Adrenal gland (tissue), 12 donors: ENCODE data around the gene BOD1L1. TPM values are rescaled to one million over a fixed set of nuclear protein-coding genes. Genes with fewer than 3 reads are reported as not detected.

ENCODE experiments used
- DNase-seq, 7 donors: peaks; one replicate each; pipeline ENCODE4 v3.0.0-alpha.2; 2019 to 2020
- H3K27ac ChIP-seq, 5 donors: fragments of 200-600 bp; sonication (generic) in 4 of 5; 1 replicate in 3 of 5; 2 replicates in 2 of 5; pipeline versions ENCODE4 v1.5.1 to v1.8.0; 2016 to 2020; ENCODE audit warnings: mild to moderate bottlenecking in 1 of 5
- H3K27me3 ChIP-seq: fragments of 200-600 bp; 2 replicates; pipeline ENCODE4 v1.8.0; 2021
- H3K36me3 ChIP-seq, 2 donors: fragments of 200-600 bp; replicated peaks in 1 of 2; 1 replicate in 1 of 2; 2 replicates in 1 of 2; pipeline versions ENCODE4 v1.5.1 to v1.8.0; 2018 to 2022
- H3K4me1 ChIP-seq, 2 donors: fragments of 200-600 bp; replicated peaks in 1 of 2; 1 replicate in 1 of 2; 2 replicates in 1 of 2; pipeline versions ENCODE4 v1.5.1 to v1.8.0; 2018 to 2021
- H3K4me3 ChIP-seq, 4 donors: fragments of 200-600 bp; sonication (generic) in 3 of 4; one replicate each; pipeline ENCODE4 v1.5.1; 2016 to 2018
- H3K9me3 ChIP-seq, 3 donors: fragments of 200-600 bp; sonication (generic) in 1 of 3; replicated peaks in 1 of 3; 1 replicate in 2 of 3; 2 replicates in 1 of 3; pipeline versions ENCODE4 v1.5.1 to v1.8.0; 2016 to 2021
- POLR2A ChIP-seq, 2 donors: fragments of 450-650 bp; IDR thresholded peaks; one replicate each; pipeline ENCODE4 v1.6.1; 2017; ENCODE audit warnings: antibody characterized with exemption in 2 of 2, mild to moderate bottlenecking in 2 of 2, moderate library complexity in 1 of 2
- WGBS, 4 donors: extraction: QIAGEN DNeasy Blood & Tissue Kit in 2 of 4; methylation state at CpG; one replicate each; pipeline versions ENCODE4 v1.1.5 to v1.1.7; 2013 to 2017; 5-methylcytosine and 5-hydroxymethylcytosine counted together
- intact Hi-C, 2 donors: fragments of 100-400 bp; cut with DNase I; formaldehyde crosslinking; loops; one replicate each; pipeline versions ENCODE4 v1.14.1 to v1.15.0; 2022 to 2023
- polyA plus RNA-seq, 3 donors: library from polyadenylated mRNA; stranded (reverse); fragments of 200-250 nt in 2 of 3; fragments of 350-450 nt in 1 of 3; fragmentation: Illumina TruSeq in 1 of 3; extraction: RNeasy Lipid Tissue Mini Kit (QIAGEN cat#74804) in 1 of 3; gene quantifications; one replicate each; pipeline ENCODE4 v1.2.3, GENCODE V29; 2013 to 2014
- total RNA-seq, 9 donors: library from RNA; depleted of rRNA in 4 of 9; stranded (reverse); fragments of >200 nt in 4 of 9; fragments of 120-200 nt in 1 of 9; fragmentation: NEBNext Ultra II Directional in 1 of 9; extraction: Animal tissue kit (Norgen Biotek cat#: 25700) in 1 of 9; gene quantifications; one replicate each; pipeline versions ENCODE4 v1.1.0 to v1.2.4, GENCODE V29; 2013 to 2023
- TF ChIP-seq, protein P1 (sequence below), 6 experiments: fragments of 450-650 bp in 4 of 6; fragments of 200-600 bp in 2 of 6; sonication (generic) in 1 of 6; IDR thresholded peaks; 1 replicate in 5 of 6; 2 replicates in 1 of 6; pipeline versions ENCODE4 v1.5.1 to v1.8.0; 2016 to 2021; ENCODE audit warnings: antibody characterized with exemption in 6 of 6, mild to moderate bottlenecking in 2 of 6, moderate library complexity in 1 of 6
- donor health status: healthy with polysubstance abuse.
- donor health status: Bipolar disorder and iron deficiency.
- donor health status: DM: yes; HTN: yes; CAD: no.
- donor health status: DM: no; HTN: no; CAD: no.
- donor health status: DM: no; HTN: no; CAD: no.
- donor health status: DM: yes; HTN: yes; CAD: no.

BOD1L1 gene
- total and polyA plus RNA-seq, 12 donors: 7.4 to 31.0 (median 20.7) TPM

DNA sequence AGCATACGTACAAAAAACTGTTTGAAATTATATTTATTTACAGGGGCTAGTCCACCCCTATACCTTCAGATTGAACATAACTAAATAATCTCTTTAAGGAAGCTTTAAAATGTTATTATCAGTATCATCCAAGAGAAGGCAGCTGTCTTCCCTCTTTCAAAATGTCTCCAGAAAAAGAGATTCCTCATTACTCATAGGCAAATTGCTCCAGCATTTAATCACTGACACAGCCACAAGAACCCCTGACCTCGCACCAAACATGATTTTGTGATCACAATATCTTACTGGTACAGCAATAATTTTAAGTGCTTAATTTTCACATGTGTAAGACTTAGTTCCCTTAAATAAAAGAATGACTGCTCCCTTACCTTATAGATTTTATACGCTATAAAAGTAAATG is 9.7 kb downstream of the BOD1L1 start:
- Histone ChIP-seq H3K4me3 (no peak overlapping the region), H3K9me3 (no peaks in the 10 kb centered on the region), H3K27me3 (no peaks in the 10 kb centered on the region), H3K27ac (no peak overlapping the region), H3K36me3 (peaks cover 0 to 47% of the 10 kb centered on the region in 2 donors), H3K4me1 (no peaks in the 10 kb centered on the region)
- intact Hi-C loops: no loop called here
- DNase-seq: no peak
- TF ChIP-seq POLR2A (IDR thresholded peaks at IDR 0.05): no peak
- TF ChIP-seq, protein P1, sequence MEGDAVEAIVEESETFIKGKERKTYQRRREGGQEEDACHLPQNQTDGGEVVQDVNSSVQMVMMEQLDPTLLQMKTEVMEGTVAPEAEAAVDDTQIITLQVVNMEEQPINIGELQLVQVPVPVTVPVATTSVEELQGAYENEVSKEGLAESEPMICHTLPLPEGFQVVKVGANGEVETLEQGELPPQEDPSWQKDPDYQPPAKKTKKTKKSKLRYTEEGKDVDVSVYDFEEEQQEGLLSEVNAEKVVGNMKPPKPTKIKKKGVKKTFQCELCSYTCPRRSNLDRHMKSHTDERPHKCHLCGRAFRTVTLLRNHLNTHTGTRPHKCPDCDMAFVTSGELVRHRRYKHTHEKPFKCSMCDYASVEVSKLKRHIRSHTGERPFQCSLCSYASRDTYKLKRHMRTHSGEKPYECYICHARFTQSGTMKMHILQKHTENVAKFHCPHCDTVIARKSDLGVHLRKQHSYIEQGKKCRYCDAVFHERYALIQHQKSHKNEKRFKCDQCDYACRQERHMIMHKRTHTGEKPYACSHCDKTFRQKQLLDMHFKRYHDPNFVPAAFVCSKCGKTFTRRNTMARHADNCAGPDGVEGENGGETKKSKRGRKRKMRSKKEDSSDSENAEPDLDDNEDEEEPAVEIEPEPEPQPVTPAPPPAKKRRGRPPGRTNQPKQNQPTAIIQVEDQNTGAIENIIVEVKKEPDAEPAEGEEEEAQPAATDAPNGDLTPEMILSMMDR (IDR thresholded peaks at IDR 0.05): no peak
- 64 to 96% (median 74%) methylated on average over 3 of the region's 3 CpGs for WGBS, 4 donors

DNA sequence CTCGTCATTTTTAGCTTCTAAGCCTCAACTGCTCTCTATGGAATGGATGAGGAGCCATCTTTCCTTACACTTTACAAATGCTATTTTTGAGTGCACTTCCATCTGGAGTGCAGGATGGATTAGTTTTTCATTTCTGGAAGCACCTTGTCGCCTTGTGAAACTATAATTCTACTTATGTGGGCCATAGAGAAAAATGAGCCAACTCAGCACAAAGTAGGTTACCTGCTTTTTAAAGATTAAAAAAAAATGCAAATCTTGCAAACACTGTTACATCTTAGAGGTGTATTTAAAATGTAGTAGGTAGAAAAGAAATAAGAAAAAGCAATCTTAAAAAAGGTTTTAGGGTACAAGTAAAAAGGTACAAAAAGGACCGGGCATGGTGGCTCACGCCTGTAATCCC is 10.9 kb downstream of the BOD1L1 start:
- DNase-seq: no peak
- no peaks in the 10 kb centered on the region for H3K9me3 ChIP-seq
- no peaks in the 10 kb centered on the region for H3K27me3 ChIP-seq
- WGBS, 4 donors: 93 to 98% (median 95%) methylated on average over 4 of the region's 4 CpGs
- H3K27ac ChIP-seq: no peak overlapping the region
- no peak overlapping the region for H3K4me3 ChIP-seq
- H3K4me1 ChIP-seq: no peaks in the 10 kb centered on the region
- TF ChIP-seq POLR2A (IDR thresholded peaks at IDR 0.05): no peak
- TF ChIP-seq, protein P1 (IDR thresholded peaks at IDR 0.05): no peak
- intact Hi-C loops: no loop called here
- peaks cover 0 to 59% of the 10 kb centered on the region in 2 donors for H3K36me3 ChIP-seq

DNA sequence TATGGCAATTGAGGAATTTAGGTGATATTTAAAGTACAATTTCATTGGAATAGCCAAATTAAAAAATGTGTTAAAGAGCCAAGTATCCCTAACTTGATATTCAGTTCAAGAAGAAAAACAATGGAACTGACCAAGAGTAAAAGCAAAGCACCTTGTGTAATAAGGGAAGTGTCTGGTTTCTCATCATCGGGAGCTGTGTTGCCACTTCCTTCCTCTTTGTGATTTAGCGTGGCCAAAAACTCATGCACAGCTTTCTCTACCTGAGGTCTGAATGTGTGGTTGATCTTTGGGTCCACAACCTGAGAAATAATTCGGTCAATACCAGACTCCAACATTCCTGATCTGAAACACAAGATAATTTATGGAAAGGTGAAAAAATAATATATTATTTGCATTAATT is 12.4 kb downstream of the BOD1L1 start:
- intact Hi-C loops: no loop called here
- H3K4me1 ChIP-seq: no peaks in the 10 kb centered on the region
- TF ChIP-seq, protein P1 (IDR thresholded peaks at IDR 0.05): no peak
- TF ChIP-seq POLR2A (IDR thresholded peaks at IDR 0.05): no peak
- 70 to 82% (median 71%) methylated on average over 3 of the region's 3 CpGs for WGBS, 4 donors
- DNase-seq: no peak
- peaks cover 0 to 73% of the 10 kb centered on the region in 2 donors for H3K36me3 ChIP-seq
- H3K27ac ChIP-seq: no peak overlapping the region
- H3K27me3 ChIP-seq: no peaks in the 10 kb centered on the region
- H3K9me3 ChIP-seq: no peaks in the 10 kb centered on the region
- H3K4me3 ChIP-seq: no peak overlapping the region

DNA sequence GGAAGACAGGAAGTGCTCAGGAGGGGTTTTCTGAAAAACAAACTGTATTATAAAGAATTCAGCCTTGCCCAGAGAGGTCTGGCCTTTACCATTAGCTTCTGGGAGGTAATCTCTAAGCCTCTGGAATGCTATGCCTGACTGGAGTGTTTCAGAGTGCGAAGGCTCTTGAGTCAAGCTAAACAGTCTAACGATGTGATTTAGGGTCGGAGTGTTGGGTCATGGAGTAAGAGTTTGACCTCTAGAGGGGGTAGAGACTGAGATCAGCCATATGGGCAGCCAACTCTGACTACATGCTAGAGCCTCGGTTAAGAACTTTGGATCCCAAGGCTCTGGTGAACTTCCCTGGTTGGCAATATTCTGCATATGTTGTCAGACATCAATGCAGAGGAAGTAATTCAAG is 15.0 kb downstream of the BOD1L1 start:
- Histone ChIP-seq H3K27me3 (no peaks in the 10 kb centered on the region), H3K9me3 (no peaks in the 10 kb centered on the region), H3K4me3 (no peak overlapping the region), H3K36me3 (peaks cover 0 to 68% of the 10 kb centered on the region in 2 donors), H3K4me1 (no peaks in the 10 kb centered on the region), H3K27ac (no peak overlapping the region)
- TF ChIP-seq, protein P1 (IDR thresholded peaks at IDR 0.05): no peak
- TF ChIP-seq POLR2A (IDR thresholded peaks at IDR 0.05): no peak
- WGBS, 4 donors: 68 to 77% (median 72%) methylated on average over 4 of the region's 4 CpGs
- no peak for DNase-seq
- intact Hi-C loops: no loop called here
